ENCODE data around the gene THAP5.
A peak's percentile ranks its signal among the peaks of the same experiment; 100 is the strongest.
"Not testable (repeated sequence)": the region's sequence is repeated elsewhere in the genome, so short reads cannot be mapped to it uniquely, and the experiment has no call there.

THAP5 gene

DNA sequence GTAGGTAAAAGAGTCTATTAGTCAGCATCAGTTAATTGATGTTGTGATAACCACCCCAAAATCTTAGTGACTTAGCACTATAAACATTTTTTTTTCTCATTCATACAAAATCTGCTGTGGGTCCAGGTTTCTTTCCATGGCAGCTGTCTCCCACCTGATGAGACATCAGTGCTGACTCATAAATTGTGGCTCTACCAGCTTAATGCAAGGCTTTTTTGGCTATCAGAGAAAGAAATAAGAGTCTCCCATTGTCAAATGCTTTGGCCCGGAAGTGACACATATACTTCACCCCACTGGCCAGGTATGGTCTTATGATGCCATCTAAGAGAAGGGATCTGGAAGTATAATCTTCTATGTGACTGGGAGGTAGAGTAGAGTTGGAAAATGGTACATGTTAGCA is 14.7 kb upstream of the THAP5 start:
- no peak for DNase-seq (ENCODE audit: low spot score)

DNA sequence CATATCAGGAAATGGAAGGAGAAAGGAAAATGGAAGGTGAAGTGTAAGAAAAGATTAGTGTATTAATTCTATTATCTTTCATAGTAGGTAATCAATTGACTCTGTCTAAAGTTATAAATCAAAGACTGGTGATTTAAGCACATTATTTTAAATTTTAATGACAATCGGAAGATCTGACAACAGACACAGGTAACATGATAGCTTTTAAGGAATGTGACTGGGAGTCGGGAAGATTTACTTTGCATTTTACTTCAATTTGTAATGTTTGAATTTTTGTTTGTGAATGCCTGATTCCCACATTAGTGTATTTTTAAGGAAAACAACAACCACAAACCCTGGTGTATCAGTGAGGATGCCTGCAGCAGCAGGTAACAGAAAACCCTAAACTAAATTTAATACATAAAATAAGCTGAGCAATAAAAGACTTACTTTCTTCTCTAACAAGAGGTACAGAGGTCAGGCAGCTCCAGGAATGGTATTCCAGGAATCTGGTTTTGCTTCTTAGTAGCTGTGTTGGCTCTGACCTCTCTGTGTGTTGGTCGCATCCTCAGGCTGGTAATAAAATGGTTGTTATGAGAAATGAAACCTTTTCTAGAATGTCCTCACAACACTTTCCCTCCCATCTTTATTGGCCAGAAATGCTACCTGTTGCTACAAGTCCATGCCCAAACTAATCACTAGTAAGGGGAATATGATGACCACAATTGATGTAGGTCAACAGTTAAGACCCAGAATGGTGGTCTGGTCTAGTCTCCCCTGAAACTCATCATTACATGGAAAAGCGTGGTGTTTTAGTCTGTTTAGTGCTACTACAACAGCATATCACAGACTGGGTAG is 12.4 kb upstream of the THAP5 start:
- DNase-seq (ENCODE audit: low spot score) = peak; percentile 53

DNA sequence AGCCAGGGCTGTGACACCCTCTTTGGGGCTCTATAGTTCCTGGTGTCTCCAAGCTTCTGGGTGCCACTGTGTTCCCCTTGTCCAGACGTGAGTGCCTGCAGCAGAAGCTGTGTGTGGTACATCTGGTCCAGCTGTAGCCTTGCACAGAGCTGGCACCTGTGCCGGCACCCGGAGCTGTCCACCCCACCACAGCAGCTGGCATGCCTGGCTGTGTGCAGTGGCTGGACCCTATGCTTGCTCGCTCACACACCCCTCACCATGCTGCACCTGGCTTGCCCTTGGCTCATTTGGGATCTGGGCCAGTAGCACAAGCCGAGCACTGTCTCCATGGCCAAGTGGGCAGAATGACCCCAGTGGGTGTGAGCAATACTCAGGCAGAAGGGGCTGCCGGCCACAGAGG is 10.8 kb upstream of the THAP5 start:
- DNase-seq (ENCODE audit: low spot score) = no peak

DNA sequence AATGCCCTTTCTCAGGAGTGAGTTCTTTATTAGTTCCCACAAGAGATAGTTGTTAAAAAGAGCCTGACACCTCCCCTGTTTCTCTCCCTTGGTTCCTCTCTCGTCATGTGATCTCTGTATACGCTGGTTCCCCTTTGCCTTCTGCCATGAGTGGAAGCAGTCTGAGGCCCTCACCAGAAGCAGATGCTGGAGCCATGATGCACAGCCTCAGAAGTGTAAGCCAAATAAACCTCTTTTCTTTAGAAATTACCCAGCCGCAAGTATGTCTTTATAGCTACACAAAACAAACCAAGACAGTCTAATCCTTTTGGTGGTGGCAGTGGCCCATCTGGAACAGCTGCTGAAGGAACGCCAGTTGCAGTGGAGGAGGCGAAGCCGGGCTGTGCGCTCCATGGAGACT is 9.4 kb upstream of the THAP5 start:
- no peak for DNase-seq (ENCODE audit: low spot score)

DNA sequence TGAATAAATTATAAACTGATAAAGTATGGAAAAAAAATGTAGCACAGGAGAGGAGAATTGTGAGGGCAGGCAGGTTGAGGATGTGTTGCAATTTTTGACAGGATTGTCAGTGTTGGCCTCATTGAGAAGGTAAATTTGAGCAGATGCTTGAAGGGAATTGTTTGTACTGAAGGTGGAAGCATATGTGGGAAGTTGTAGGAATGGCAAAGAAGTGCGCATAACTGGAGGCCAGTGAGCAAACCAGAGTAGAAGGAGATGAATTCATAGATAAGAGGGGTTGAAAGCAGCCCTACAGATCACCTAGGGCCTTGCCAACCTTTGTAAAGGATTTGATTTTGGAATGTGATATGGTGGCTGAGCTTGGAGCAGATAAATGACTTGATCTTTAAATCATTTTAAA is 6.6 kb upstream of the THAP5 start:
- DNase-seq (ENCODE audit: low spot score) = no peak

DNA sequence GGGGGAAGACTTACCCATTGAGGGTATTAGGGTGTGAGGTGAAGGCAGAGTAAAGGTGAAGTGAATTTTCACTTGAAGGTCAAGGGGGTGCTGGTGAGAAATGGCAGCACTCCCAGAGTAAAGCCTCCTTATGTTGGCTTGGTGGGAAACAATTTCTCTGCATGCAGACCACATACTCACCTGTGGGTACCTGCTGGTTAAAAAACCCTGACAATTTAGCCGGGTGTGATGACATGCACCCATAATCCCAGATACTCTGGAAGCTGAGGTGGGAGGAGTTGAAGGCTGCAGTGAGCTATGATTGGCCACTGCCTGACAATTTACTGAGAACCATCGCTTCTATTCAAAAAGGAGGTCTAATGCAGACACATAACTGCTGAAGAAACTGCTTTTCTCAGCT is 5.7 kb upstream of the THAP5 start:
- no peak for DNase-seq (ENCODE audit: low spot score)

DNA sequence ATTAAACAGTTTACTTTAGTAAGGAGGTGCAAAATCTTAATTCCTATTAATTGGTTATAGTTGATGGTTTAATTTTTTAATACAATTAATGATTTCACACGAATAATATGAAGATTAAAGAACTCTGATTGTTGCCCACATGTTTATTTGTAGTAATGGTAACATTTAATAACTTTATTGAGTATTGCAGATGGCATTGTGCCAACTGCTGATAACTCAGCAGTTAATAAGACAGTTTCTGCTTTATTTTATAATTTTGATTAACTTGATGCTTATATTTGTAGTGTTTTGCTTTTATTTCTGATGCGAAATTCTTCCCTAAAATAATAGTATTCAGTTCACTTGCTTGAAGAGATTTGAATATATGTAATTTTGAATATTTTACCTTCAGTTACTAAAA is 3.0 kb upstream of the THAP5 start:
- DNase-seq (ENCODE audit: low spot score) = no peak

DNA sequence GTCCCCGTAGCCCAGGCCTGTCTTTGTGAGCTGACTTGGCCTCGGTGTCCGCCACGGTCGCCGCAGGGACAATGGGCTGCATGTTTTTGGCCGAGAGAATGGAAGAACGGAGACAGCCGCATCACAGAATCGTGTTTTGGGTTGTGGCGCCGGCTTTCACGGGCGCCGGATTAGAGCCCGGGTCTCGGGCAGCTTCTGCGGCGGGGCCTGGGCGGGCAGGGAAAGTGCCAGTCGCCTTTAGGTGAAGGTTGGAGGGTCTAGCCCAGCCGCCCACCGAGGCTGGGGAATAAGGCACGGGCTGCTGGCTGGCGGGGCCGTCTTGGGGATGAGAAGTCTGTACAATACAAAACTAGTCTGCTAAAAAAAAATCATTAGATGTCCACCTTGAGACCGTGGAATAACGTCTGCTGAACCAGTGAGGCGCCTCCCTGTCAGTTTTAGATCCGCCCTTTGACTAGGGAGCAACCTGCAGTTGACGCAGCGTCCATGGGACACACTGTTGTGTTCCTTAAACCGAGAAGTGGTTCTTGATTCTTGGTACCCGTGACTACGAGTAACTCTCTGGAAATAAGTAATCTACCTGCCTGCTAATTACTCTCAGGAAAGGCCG is 745 bp upstream of the THAP5 start:
- DNase-seq (ENCODE audit: low spot score) = peak; percentile 50

DNA sequence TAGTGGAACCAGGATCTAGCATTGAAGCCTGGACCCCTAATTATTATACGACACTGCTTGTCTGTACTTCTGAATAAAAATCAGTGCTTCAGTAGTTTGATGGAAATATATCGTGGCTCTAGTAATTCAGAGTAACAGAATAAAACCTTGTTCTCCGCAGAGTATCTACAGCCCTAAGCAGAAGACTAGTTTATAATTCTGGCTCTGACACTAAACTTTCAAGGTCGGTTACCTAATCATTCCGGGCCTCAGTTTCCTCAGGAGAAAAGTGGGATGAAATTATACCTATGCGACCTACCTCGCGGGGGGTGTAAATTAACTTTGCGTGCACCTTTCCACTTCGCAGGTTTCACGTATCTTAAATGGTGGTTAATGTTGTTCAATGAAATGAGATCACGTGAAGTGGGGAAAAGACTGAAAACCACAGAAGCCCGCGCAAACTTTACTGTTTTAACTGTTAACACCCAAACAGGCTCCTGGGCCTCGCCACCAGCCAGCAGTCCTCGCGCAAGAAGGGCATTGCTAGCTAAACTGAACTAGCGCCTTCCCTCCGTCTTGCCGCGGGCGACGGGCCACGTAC is 615 bp downstream of the THAP5 start:
- no peak for DNase-seq (ENCODE audit: low spot score)

DNA sequence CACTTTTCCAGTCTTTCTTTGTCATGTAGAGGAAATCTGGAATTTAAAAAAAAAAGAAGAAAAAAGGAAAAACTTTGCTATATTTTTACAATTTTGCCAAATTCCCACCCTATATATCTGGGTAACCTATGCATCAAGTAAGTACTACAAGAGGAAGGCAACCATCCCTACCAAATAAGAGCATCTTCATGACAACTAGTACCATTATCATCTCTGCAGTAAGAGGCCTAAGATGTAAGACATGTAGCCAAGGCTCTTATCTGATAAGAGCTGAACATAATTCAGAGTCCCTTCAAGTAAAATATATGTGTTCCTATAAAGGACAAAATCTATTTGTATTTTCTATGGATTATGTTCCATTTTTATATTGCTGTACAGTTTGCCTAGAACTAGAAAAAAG is 3.5 kb downstream of the THAP5 start:
- DNase-seq (ENCODE audit: low spot score) = no peak

DNA sequence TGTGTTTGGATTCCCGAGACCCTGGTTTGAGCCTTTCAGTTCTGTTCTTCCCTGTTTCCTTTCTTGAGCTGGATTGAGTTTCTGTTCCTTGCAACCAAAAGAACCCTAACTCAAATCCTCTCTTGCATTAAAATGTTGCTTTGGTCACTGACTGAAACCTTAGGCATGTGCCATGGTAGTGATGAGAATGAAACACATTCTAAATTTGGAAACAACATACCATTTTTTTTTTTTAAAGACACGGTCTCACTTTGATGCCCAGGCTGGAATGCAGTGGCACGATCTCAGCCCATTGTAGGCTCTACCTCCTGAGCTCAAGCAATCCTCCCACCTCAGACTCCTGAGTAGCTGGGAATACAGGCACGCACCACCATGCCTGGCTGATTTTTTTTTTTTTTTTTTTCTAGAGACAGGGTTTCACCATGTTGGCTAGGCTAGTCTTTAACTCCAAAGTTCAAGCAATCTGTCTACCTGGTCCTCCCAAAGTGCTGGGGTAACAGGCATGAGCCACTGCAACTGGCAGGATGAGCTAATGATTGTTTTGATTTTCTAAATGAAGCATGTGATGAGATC is 8.4 kb downstream of the THAP5 start:
- no peak for DNase-seq (ENCODE audit: low spot score)

DNA sequence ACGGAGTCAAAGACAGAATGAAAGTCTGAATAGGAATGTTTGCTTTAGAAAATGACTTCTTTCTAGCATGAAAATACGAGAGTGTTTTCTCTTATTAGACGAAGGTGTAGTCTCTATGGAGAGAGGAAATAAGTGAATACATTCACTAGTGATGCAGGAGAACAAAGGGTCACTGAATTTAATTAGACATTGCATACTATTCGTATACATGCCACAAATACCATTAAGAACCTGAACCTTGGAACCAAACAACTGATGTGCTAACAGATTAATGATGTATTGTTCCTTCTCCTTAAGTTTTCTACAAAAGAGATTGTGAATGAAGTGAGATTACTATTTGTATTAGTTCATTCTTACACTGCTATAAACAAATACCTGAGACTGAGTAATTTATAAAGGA is 10.3 kb downstream of the THAP5 start:
- DNase-seq (ENCODE audit: low spot score) = no peak

DNA sequence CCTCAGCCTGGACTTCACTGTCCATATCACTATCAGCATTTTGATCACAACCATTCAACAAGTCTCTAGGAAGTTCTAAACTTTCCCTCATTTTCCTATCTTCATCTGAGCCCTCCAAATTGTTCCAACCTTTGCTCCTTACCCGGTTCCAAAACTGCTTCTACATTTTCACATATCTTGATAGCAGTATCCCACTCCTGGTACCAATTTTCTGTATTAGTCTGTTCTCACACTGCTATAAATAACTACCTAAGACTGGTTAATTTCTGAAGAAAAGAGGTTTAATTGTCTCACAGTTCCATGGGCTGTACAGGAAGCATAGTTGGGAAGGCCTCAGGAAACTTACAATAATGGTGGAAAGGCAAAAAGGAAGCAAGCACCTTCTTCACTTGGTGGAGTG is 11.9 kb downstream of the THAP5 start:
- no peak for DNase-seq (ENCODE audit: low spot score)

DNA sequence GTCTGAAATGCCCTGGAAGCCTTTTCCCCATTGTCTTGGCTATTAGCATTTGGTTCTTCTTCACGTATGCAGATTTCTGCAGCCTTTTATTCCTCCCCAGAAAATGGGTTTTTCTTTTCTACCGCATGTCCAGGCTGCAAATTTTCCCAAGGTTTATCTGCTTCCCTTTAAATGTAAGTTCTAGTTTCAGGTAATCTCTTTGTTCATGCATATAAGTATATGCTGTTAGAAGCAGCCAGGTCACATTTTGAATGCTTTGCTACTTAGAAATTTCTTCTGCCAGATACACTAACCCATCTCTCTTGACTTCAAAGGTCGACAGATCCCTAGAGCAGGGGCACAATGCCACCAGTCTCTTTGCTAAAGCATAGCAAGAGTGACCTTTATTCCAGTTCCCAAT is 12.3 kb downstream of the THAP5 start:
- no peak for DNase-seq (ENCODE audit: low spot score)

DNA sequence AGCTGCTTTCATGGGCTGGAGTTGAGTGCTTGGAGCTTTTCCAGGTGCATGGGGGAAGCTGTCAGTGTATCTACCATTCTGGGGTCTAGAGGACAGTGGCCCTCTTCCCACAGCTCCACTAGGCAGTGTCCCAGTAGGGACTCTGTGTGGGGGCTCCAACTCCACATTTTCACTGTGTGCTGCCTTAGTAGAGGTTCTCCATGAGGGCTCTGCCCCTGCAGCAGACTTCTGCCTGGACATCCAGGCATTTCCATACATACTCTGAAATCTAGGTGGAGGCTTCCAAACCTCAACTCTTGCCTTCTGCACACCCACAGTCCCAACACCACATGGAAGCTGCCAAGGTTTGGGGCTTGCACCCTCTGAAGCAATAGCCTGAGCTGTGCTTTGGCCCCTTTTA is 12.8 kb downstream of the THAP5 start:
- DNase-seq (ENCODE audit: low spot score) = not testable (repeated sequence)

DNA sequence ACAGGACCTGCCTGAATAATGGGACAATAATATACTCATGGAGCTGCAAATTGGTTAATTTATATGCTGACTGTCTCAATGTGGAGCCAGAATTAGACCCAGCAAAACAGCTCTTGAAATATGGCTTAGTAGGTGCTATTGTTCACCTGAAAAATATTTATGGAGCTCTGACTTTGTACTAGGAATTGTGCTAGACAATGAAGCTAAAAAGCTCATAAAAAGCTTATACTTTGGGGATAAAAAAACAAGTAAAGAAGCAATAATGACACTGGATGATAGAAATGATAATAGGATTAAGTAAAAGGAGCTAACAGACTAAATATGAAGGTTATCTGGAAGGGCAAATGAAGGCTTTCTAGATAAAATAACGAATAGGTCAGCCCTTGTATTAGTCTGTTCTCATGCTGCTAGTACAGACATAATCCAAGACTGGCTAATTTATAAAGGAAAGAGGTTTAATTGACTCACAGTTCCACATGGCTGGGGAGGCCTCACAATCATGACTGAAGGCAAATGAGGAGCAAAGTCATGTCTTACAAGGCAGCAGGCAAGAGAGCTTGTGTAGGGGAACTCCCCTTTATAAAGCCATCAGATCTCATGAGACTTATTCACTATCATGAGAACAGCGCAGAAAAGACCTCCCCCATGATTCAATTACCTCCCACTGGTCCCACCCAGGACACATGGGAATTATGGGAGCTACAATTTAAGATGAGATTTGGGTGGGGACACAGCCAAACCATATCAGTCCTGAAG is 21.2 kb downstream of the THAP5 start:
- not testable (repeated sequence) for DNase-seq (ENCODE audit: low spot score)

DNA sequence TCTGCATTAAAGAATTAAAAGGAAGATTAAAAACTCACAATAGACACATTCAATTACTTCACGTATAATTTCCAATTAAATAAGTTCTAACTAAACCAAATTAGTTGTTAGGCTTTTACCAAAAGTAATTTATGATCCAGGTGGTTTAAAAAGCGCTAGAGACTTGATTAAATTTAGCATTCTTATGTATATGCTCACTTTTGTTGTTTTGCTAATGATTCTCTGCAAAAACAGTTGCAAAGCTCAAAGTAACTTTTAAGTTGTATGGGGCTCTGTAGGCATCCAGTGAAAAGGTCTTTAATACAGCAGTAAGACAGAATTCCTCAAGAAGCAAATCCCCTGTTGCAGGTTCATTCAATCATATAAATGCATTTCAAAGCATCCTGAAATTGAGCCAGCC is 28.0 kb downstream of the THAP5 start:
- DNase-seq (ENCODE audit: low spot score) = peak; percentile 14

DNA sequence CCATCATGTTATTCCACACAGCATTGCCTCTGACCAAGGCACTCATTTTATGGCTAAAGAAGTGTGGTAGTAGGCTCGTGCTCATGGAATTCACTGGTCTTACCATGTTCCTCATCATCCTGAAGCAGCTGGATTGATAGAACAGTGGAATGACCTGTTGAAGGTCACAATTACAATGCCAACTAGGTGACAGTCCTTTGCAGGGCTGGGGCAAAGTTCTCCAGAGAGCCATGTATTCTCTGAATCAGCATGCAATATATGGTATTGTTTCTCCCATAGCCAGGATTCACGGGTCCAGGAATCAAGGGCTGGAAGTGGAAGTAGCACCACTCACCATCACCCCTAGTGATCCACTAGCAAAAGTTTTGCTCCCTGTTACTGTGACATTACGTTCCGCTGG is 30.8 kb downstream of the THAP5 start:
- DNase-seq (ENCODE audit: low spot score) = not testable (repeated sequence)

DNA sequence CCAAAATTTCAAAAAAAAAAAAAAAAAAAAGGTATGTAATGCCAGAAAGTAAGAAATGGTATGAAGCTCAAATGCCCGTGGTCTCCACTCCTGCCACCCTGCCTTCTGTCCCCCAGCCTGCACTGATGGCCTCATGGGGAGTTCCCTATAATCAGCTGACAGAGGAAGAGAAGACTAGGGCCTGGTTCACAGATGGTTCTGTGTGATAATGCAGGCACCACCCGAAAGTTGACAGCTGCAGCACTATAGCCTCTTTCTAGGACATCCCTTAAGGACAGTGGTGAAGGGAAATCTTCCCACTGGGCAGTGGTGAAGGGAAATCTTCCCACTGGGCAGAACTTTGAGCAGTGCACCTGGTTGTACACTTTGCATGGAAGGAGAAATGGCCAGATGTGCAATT is 31.3 kb downstream of the THAP5 start:
- DNase-seq (ENCODE audit: low spot score) = not testable (repeated sequence)

DNA sequence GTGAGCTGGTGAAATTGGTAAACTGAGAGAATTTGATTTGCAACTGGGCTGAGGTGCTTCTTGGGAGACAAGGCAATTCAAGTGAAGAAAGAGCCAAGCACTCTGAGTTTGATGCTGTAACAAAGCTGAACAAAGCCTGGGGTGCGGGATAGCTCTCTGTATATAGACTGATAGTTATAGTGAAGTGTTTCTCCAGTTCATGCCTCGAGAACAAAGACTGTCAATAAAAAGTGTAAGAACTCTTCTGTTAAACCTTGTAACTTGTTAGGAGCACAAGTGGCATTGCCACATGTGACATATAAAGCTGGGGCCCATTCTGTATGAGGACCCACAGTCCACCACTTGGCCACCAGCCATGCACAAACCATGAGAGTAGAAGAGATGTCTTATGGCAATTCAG is 32.3 kb downstream of the THAP5 start:
- no peak for DNase-seq (ENCODE audit: low spot score)

DNA sequence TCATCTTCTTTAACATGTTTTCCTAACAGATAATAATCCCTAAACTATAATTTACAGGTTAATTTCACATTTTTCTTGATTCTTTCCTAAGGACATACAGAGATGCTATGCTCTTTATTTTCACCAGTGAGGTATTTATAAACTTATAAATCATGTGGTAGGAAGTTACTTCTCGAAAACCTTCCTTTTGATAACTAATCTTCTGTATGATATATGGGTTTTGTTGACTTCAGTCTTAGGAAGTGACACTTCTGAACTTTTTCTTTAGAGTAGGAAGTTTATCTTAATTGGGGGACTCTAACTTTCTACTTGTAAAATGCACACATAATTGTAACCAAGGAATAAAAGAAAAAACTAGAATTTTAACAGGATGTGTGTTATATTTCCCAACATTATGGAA is 33.8 kb downstream of the THAP5 start:
- no peak for DNase-seq (ENCODE audit: low spot score)

DNA sequence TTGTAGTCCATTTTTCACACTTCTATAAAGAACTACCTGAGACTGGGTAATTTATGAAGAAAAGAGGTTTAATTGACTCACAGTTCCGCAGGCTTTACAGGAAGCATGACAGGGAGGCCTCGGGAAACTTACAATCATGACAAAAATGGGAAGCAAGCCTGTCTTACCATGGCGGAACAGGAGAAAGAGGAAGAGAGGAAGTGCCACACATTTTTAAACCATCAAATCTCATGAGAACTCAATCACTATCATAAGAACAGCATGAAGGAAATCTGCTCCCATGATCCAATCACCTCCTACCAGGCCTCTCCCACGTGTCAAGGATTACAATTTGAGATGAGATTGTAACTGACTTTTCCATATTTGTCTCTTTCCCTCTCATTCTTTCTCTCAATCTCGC is 34.2 kb downstream of the THAP5 start:
- DNase-seq (ENCODE audit: low spot score) = no peak

All from iPS-NIHi11 (cell line).